Measurements from ENCODE around the gene CLSTN3. TPM values are rescaled to one million over a fixed set of nuclear protein-coding genes. Genes with fewer than 3 reads are reported as not detected.

CLSTN3 gene
- total RNA-seq: 19.4 and 25.9 TPM in 2 replicates

GRCh38 chr12:7129872-7130691 is at the start of gene CLSTN3:
Gene CLSTN3 (plus strand): TSS chr12:7130371. CDS start chr12:7130649, 278 bp downstream.

GRCh38 chr12:7092229-7092985 is 37.8 kb upstream of the CLSTN3 start, which contains the start of gene C1R:
Gene C1R (minus strand): TSS chr12:7092445. CDS start chr12:7092388, 57 bp downstream.

GRCh38 chr12:7108796-7109571 is 21.2 kb upstream of the CLSTN3 start, which contains the start of gene C1RL:
Gene C1RL (minus strand): TSS chr12:7109214. CDS start chr12:7109180, 34 bp downstream.

GRCh38 chr12:7128681-7129286 is 1.4 kb upstream of the CLSTN3 start, which contains the start of gene RBP5:
Gene RBP5 (minus strand): TSS chr12:7128889. CDS start chr12:7128775, 114 bp downstream.

GRCh38 chr12:7189398-7190267 is 59.5 kb downstream of the CLSTN3 start, which contains the start of gene PEX5:
Gene PEX5 (plus strand): TSS chr12:7189686. CDS start chr12:7190378, 692 bp downstream.

Other genes with a start within 250 kb of the CLSTN3 start
- gene LRRC23, start 225.5 kb upstream of the CLSTN3 start, total RNA-seq: 13.2 and 14.9 TPM in 2 replicates
- gene ENO2, start 215.8 kb upstream of the CLSTN3 start, total RNA-seq: 20.1 and 29.3 TPM in 2 replicates
- 16.9 and 31.9 TPM in 2 replicates for gene ATN1, start 202.4 kb upstream of the CLSTN3 start, total RNA-seq
- gene RNU7-1, start 186.6 kb upstream of the CLSTN3 start, total RNA-seq: not detected in 2 replicates
- gene C12orf57, start 186.3 kb upstream of the CLSTN3 start, total RNA-seq: 61.5 and 94.6 TPM in 2 replicates
- gene PTPN6, start 179.0 kb upstream of the CLSTN3 start, total RNA-seq: under 0.01 TPM in 1 of 2 replicates, not detected in the other
- 176 and 184 TPM in 2 replicates for gene PHB2, start 159.7 kb upstream of the CLSTN3 start, total RNA-seq
- 35.2 and 55.0 TPM in 2 replicates for gene EMG1, start 159.5 kb upstream of the CLSTN3 start, total RNA-seq
- gene LPCAT3, start 111.9 kb upstream of the CLSTN3 start, total RNA-seq: 15.1 and 17.9 TPM in 2 replicates
- 307 and 827 TPM in 2 replicates for gene C1S, start 69.7 kb upstream of the CLSTN3 start, total RNA-seq
- gene C1R, start 37.9 kb upstream of the CLSTN3 start, total RNA-seq: 159 and 432 TPM in 2 replicates
- gene C1RL, start 21.2 kb upstream of the CLSTN3 start, total RNA-seq: 50.2 and 82.0 TPM in 2 replicates
- 0.33 TPM in 1 of 2 replicates, not detected in the other for gene RBP5, start 1.5 kb upstream of the CLSTN3 start, total RNA-seq
- 33.9 and 44.8 TPM in 2 replicates for gene PEX5, start 59.3 kb downstream of the CLSTN3 start, total RNA-seq
- gene ACSM4, start 173.7 kb downstream of the CLSTN3 start, total RNA-seq: not detected in 2 replicates

Data from smooth muscle cell of trachea (primary cell).